SU-DHL-6 (cell line): Measurements from ENCODE around the gene LCE3B.

Experiments used
- CTCF ChIP-seq: fragments of 200-600 bp; sonication (generic); IDR thresholded peaks from one replicate; pipeline ENCODE4 v1.5.1; 2017; ENCODE audit warnings: antibody characterized with exemption, mild to moderate bottlenecking, low read length, moderate library complexity; ENCODE audit not compliant: insufficient read depth, poor library complexity, severe bottlenecking
- EZH2phosphoT487 ChIP-seq: fragments of 200-600 bp; sonication (generic), shearing (Covaris generic); conservative IDR thresholded peaks from 2 replicates; pipeline ENCODE4 v1.6.1; 2018; ENCODE audit warnings: mild to moderate bottlenecking, antibody characterized with exemption, low read length, moderate library complexity, mixed read lengths

- TF ChIP-seq CTCF = no peak
- no peak for TF ChIP-seq EZH2phosphoT487
These were observed 33.0 kb downstream of the LCE3B start for GRCh38 chr1:152646656-152647055.
